PC-9 (cell line): ENCODE data around the gene BEX2. TPM values are rescaled to one million over a fixed set of nuclear protein-coding genes. Genes with fewer than 3 reads are reported as not detected.
"Not testable (repeated sequence)": the region's sequence is repeated elsewhere in the genome, so short reads cannot be mapped to it uniquely, and the experiment has no call there.

Experiments used
- BruUV-seq: library from RNA; stranded (reverse); fragments of 400-500 nt; replicated peaks from 2 replicates; lab custom pipeline; 2021; lab: Mats Ljungman, UMichigan
- CTCF ChIA-PET: fragments of 300-600 bp; sonication (Branson Sonifier 250); formaldehyde crosslinking; loops from one replicate; lab custom pipeline; 2022; ENCODE audit warnings: antibody characterized with exemption; lab: Charles Lee
- POLR2A ChIA-PET: fragments of 300-600 bp; sonication (Branson Sonifier 250); formaldehyde crosslinking; loops from one replicate; lab custom pipeline; 2022; ENCODE audit warnings: antibody characterized with exemption; ENCODE audit not compliant: unreplicated experiment; lab: Charles Lee
- DNase-seq, 2 experiments: peaks; one replicate each; pipeline versions ENCODE4 v3.0.0 to v3.0.0-alpha.2; 2015 to 2022; ENCODE audit warnings: mixed read lengths in 1 of 2
- H2AFZ ChIP-seq: fragments of 200-600 bp; sonication (generic); 2 replicates; pipeline ENCODE4 v1.8.1; 2017; ENCODE audit warnings: antibody characterized with exemption
- H3F3A ChIP-seq: fragments of 200-600 bp; sonication (generic); 2 replicates; pipeline ENCODE4 v1.8.1; 2017; ENCODE audit warnings: antibody characterized with exemption, mild to moderate bottlenecking, low read depth; ENCODE audit not compliant: insufficient read depth
- H3K27ac ChIP-seq: fragments of 200-600 bp; sonication (generic); 2 replicates; pipeline ENCODE4 v1.6.1; 2016; ENCODE audit warnings: mixed run types
- H3K27me3 ChIP-seq: fragments of 200-600 bp; sonication (generic); 2 replicates; pipeline ENCODE4 v1.6.1; 2016; ENCODE audit warnings: low read depth, mixed run types; ENCODE audit not compliant: insufficient read depth
- H3K36me3 ChIP-seq: fragments of 200-600 bp; sonication (generic); 2 replicates; pipeline ENCODE4 v1.6.1; 2016; ENCODE audit warnings: low read depth, mixed run types
- H3K4me1 ChIP-seq: fragments of 200-600 bp; sonication (generic); replicated peaks from 2 replicates; pipeline ENCODE4 v1.6.1; 2016; ENCODE audit warnings: mixed run types; ENCODE audit not compliant: insufficient read depth
- H3K4me2 ChIP-seq: fragments of 200-600 bp; sonication (generic); 2 replicates; pipeline ENCODE4 v1.6.1; 2017; ENCODE audit warnings: mixed run types
- H3K4me3 ChIP-seq: fragments of 200-600 bp; sonication (generic); 2 replicates; pipeline ENCODE4 v1.6.1; 2016; ENCODE audit warnings: mixed run types
- H3K79me2 ChIP-seq: fragments of 200-600 bp; sonication (generic); 2 replicates; pipeline ENCODE4 v1.6.1; 2017; ENCODE audit warnings: low read depth, mixed run types
- H3K9me2 ChIP-seq: fragments of 200-600 bp; sonication (generic); 2 replicates; pipeline ENCODE4 v1.8.1; 2017; ENCODE audit warnings: mild to moderate bottlenecking; ENCODE audit not compliant: insufficient read depth
- H3K9me3 ChIP-seq: fragments of 200-600 bp; sonication (generic); 2 replicates; pipeline ENCODE4 v1.8.1; 2016; ENCODE audit warnings: low read depth; ENCODE audit not compliant: insufficient read depth
- H4K20me1 ChIP-seq: fragments of 200-600 bp; sonication (generic); 2 replicates; pipeline ENCODE4 v1.8.1; 2017; ENCODE audit not compliant: insufficient read depth
- CTCF ChIP-seq: fragments of 200-600 bp; sonication (generic); conservative IDR thresholded peaks from 2 replicates; pipeline ENCODE4 v1.6.1; 2017; ENCODE audit warnings: mixed run types, antibody characterized with exemption, mild to moderate bottlenecking, moderate library complexity
- EZH2 ChIP-seq: fragments of 200-600 bp; sonication (generic); IDR thresholded peaks from 2 replicates; pipeline ENCODE4 v1.8.0; 2017; ENCODE audit warnings: antibody characterized with exemption, low read depth
- intact Hi-C: fragments of 100-400 bp; cut with micrococcal nuclease; formaldehyde crosslinking; loops from one replicate; pipeline ENCODE4 v1.10.0; 2022; ENCODE audit not compliant: unreplicated experiment
- total RNA-seq: library from RNA; stranded (reverse); gene quantifications from 2 replicates; pipeline ENCODE4 v1.2.3, GENCODE V29; 2021

The BEX2 gene
- total RNA-seq, 1 experiment from 2014 or later: 4.7 TPM

GRCh38 chrX:103311399-103311780 lies 600 bp upstream of the BEX2 start:
- Histone ChIP-seq H3K9me2 (no peaks in the 10 kb centered on the region), H3K4me1 (no peaks in the 10 kb centered on the region), H4K20me1 (no peaks in the 10 kb centered on the region), H3K4me3 (peak overlapping the region; percentile 57; the same call in 1 of the 2 replicates), H3K27me3 (no peaks in the 10 kb centered on the region), H3F3A (no peaks in the 10 kb centered on the region), H3K27ac (no peak overlapping the region), H3K36me3 (no peaks in the 10 kb centered on the region), H3K4me2 (peak overlapping the region; percentile 70; the same call in 1 of the 2 replicates), H3K9me3 (no peaks in the 10 kb centered on the region), H3K79me2 (no peaks in the 10 kb centered on the region), H2AFZ (0 out of 2 replicates have a peak overlapping the region, but pooled peaks have one; percentile 79)
- intact Hi-C loops: loop anchor here (2.0 kb wide), 1 partner anchor 57 kb away; the partner anchor contains the start of gene TCEAL8
- BruUV-seq: no TSS peak
- ChIA-PET CTCF (no interaction called here), POLR2A (interaction anchor here (0.6 kb wide), 1 partner anchor 345 kb away, joined by 3 read pairs; no protein-coding TSS in a partner anchor)
- no peak for DNase-seq
- TF ChIP-seq EZH2: no peak
- no peak for TF ChIP-seq CTCF

- no peaks in the 10 kb centered on the region for H3K36me3 ChIP-seq
- peak overlapping the region; percentile 70 for H3K4me2 ChIP-seq
- intact Hi-C loops: loop anchor here (2.0 kb wide), 1 partner anchor 55 kb away; the partner anchor contains the start of gene TCEAL8
- no peaks in the 10 kb centered on the region for H3K79me2 ChIP-seq
- H3K27ac ChIP-seq: no peak overlapping the region
- H2AFZ ChIP-seq: peak overlapping the region; percentile 79; the same call in 1 of the 2 replicates
- BruUV-seq: TSS peak; percentile 60
- DNase-seq: no peak
- H3K9me3 ChIP-seq: no peaks in the 10 kb centered on the region
- ChIA-PET POLR2A (no interaction called here), CTCF (no interaction called here)
- H3K4me3 ChIP-seq: peak overlapping the region; percentile 57; the same call in 1 of the 2 replicates
- no peaks in the 10 kb centered on the region for H3F3A ChIP-seq
- TF ChIP-seq EZH2: no peak
- TF ChIP-seq CTCF: no peak
- no peaks in the 10 kb centered on the region for H3K9me2 ChIP-seq
- no peaks in the 10 kb centered on the region for H3K27me3 ChIP-seq
- H4K20me1 ChIP-seq: no peaks in the 10 kb centered on the region
- H3K4me1 ChIP-seq: no peaks in the 10 kb centered on the region
Measured at GRCh38 chrX:103309860-103310554, 783 bp downstream of the BEX2 start.

- intact Hi-C loops, POLR2A ChIA-PET, H3K79me2 ChIP-seq, H4K20me1 ChIP-seq, H2AFZ ChIP-seq, H3K27ac ChIP-seq, H3K9me2 ChIP-seq, H3K4me2 ChIP-seq, H3K27me3 ChIP-seq, DNase-seq, H3K4me1 ChIP-seq, CTCF ChIA-PET, BruUV-seq, H3K9me3 ChIP-seq, H3F3A ChIP-seq, H3K4me3 ChIP-seq, H3K36me3 ChIP-seq: not testable (repeated sequence)
Measured at GRCh38 chrX:103305666-103306065, 5.1 kb downstream of the BEX2 start.
